KOPT-K1 (cell line): ENCODE results near the gene LCN9.

Source experiments
- H3K27ac ChIP-seq: fragments of 200-600 bp; sonication (generic); 2 replicates; pipeline ENCODE4 v1.5.1; 2016; ENCODE audit warnings: antibody characterized with exemption, mild to moderate bottlenecking, low read depth, low read length; ENCODE audit not compliant: poor library complexity, severe bottlenecking
- H3K36me3 ChIP-seq: fragments of 200-600 bp; sonication (generic); 2 replicates; pipeline ENCODE4 v1.5.1; 2017; ENCODE audit warnings: antibody characterized with exemption, mild to moderate bottlenecking, low read length, moderate library complexity; ENCODE audit not compliant: insufficient read depth
- H3K9me3 ChIP-seq: fragments of 200-600 bp; sonication (generic); 2 replicates; pipeline ENCODE4 v1.5.1; 2017; ENCODE audit warnings: antibody characterized with exemption, low read length, mild to moderate bottlenecking; ENCODE audit not compliant: insufficient read depth, poor library complexity, severe bottlenecking

Gene LCN9

GRCh38 chr9:135662758-135663450 lies at the start of gene LCN9:
LCN9 (plus strand) TSS chr9:135663309; CDS start chr9:135663322, 13 bp downstream.
- H3K27ac ChIP-seq, result no peak within 1 kb of the TSS
- no peaks in the 10 kb centered on the region for H3K36me3 ChIP-seq
- H3K9me3 ChIP-seq, result no peaks in the 10 kb centered on the region

GRCh38 chr9:135613946-135614805 lies 48.9 kb upstream of the LCN9 start:
- no peak overlapping the region for H3K27ac ChIP-seq
- H3K36me3 ChIP-seq, result no peaks in the 10 kb centered on the region
- no peaks in the 10 kb centered on the region for H3K9me3 ChIP-seq

GRCh38 chr9:135614821-135615665 lies 48.1 kb upstream of the LCN9 start:
- H3K36me3 ChIP-seq, result no peaks in the 10 kb centered on the region
- no peak overlapping the region for H3K27ac ChIP-seq

GRCh38 chr9:135615666-135616618 lies 47.2 kb upstream of the LCN9 start:
- Histone ChIP-seq H3K36me3 (no peaks in the 10 kb centered on the region), H3K27ac (no peak overlapping the region), H3K9me3 (no peaks in the 10 kb centered on the region)

More at GRCh38 chr9:135614821-135615665, 48.1 kb upstream of the LCN9 start:
- H3K9me3 ChIP-seq, result no peaks in the 10 kb centered on the region

GRCh38 chr9:135616619-135617537 lies 46.2 kb upstream of the LCN9 start:
- Histone ChIP-seq H3K9me3 (no peaks in the 10 kb centered on the region), H3K27ac (no peak overlapping the region), H3K36me3 (no peaks in the 10 kb centered on the region)

- Histone ChIP-seq H3K36me3 (no peaks in the 10 kb centered on the region), H3K9me3 (no peaks in the 10 kb centered on the region), H3K27ac (no peak overlapping the region)
Measured at GRCh38 chr9:135617538-135617900, 45.6 kb upstream of the LCN9 start.

GRCh38 chr9:135617991-135618411 lies 45.1 kb upstream of the LCN9 start:
- no peaks in the 10 kb centered on the region for H3K36me3 ChIP-seq
- no peak overlapping the region for H3K27ac ChIP-seq
- H3K9me3 ChIP-seq, result no peaks in the 10 kb centered on the region

- Histone ChIP-seq H3K9me3 (no peaks in the 10 kb centered on the region), H3K27ac (no peak overlapping the region), H3K36me3 (no peaks in the 10 kb centered on the region)
Measured at GRCh38 chr9:135618866-135619598, 44.1 kb upstream of the LCN9 start.

GRCh38 chr9:135619599-135619886 lies 43.6 kb upstream of the LCN9 start:
- Histone ChIP-seq H3K9me3 (no peaks in the 10 kb centered on the region), H3K36me3 (no peaks in the 10 kb centered on the region), H3K27ac (no peak overlapping the region)

- Histone ChIP-seq H3K27ac (no peak overlapping the region), H3K9me3 (no peaks in the 10 kb centered on the region), H3K36me3 (no peaks in the 10 kb centered on the region)
Measured at GRCh38 chr9:135620558-135620957, 42.6 kb upstream of the LCN9 start.

GRCh38 chr9:135622415-135623020 lies 40.6 kb upstream of the LCN9 start:
- Histone ChIP-seq H3K36me3 (no peaks in the 10 kb centered on the region), H3K9me3 (peaks cover 6% of the 10 kb centered on the region), H3K27ac (no peak overlapping the region)

- H3K9me3 ChIP-seq, result peaks cover 19% of the 10 kb centered on the region
- no peak overlapping the region for H3K27ac ChIP-seq
- H3K36me3 ChIP-seq, result no peaks in the 10 kb centered on the region
Measured at GRCh38 chr9:135624282-135624681, 38.8 kb upstream of the LCN9 start.

GRCh38 chr9:135632841-135633240 lies 30.3 kb upstream of the LCN9 start:
- H3K9me3 ChIP-seq, result peaks cover 10% of the 10 kb centered on the region
- H3K36me3 ChIP-seq, result no peaks in the 10 kb centered on the region
- H3K27ac ChIP-seq, result no peak overlapping the region
